ENCODE results near the gene HLA-B. TPM values are rescaled to one million over a fixed set of nuclear protein-coding genes. Genes with fewer than 3 reads are reported as not detected.
"Not testable (repeated sequence)": the region's sequence is repeated elsewhere in the genome, so short reads cannot be mapped to it uniquely, and the experiment has no call there.

The HLA-B gene
- total RNA-seq, 4 donors from 2014 or later = 995 to 1,612 (median 1,279) TPM

- H3K27ac ChIP-seq = peak overlapping the region; percentile 94
- peak overlapping the region; percentile 64 for H3K4me3 ChIP-seq
- 23% methylated on average over 4 of the region's 4 CpGs for WGBS
- no peaks in the 10 kb centered on the region for H3K36me3 ChIP-seq
- H3K9me3 ChIP-seq = no peaks in the 10 kb centered on the region
- TF ChIP-seq POLR2AphosphoS5 (IDR thresholded peaks at IDR 0.05) = no peak
- TF ChIP-seq POLR2A (IDR thresholded peaks at IDR 0.05) = no peak
- TF ChIP-seq CTCF (IDR thresholded peaks at IDR 0.05) = no peak
- no peak for TF ChIP-seq EP300 (IDR thresholded peaks at IDR 0.05)
- H3K27me3 ChIP-seq = no peaks in the 10 kb centered on the region
- no peak for DNase-seq (ENCODE audit: low spot score in 2 of 2)
- H3K4me1 ChIP-seq = peaks cover 65% of the 10 kb centered on the region
Observed at GRCh38 chr6:31401403-31401802, 44.4 kb upstream of the HLA-B start.

- Histone ChIP-seq H3K4me3 (peak overlapping the region; percentile 64), H3K27ac (peak overlapping the region; percentile 94), H3K4me1 (peaks cover 60% of the 10 kb centered on the region), H3K36me3 (no peaks in the 10 kb centered on the region), H3K27me3 (no peaks in the 10 kb centered on the region), H3K9me3 (no peaks in the 10 kb centered on the region)
- peak; percentile 87 to 92 for DNase-seq (ENCODE audit: low spot score in 2 of 2)
- TF ChIP-seq POLR2A (IDR thresholded peaks at IDR 0.05) (peak in 1 of 2 donors; percentile 64), EP300 (IDR thresholded peaks at IDR 0.05) (no peak)
- WGBS = 2% methylated on average over 23 of the region's 30 CpGs
Observed at GRCh38 chr6:31400467-31401289, 43.7 kb upstream of the HLA-B start.

GRCh38 chr6:31399589-31400466 is 42.8 kb upstream of the HLA-B start:
- H3K4me3 ChIP-seq = peak overlapping the region; percentile 64
- WGBS = under 1% methylated on average over 33 of the region's 57 CpGs
- H3K4me1 ChIP-seq = peaks cover 59% of the 10 kb centered on the region
- no peaks in the 10 kb centered on the region for H3K36me3 ChIP-seq
- peak; percentile 96 for DNase-seq (ENCODE audit: low spot score in 2 of 2)
- H3K9me3 ChIP-seq = no peaks in the 10 kb centered on the region
- no peaks in the 10 kb centered on the region for H3K27me3 ChIP-seq
- H3K27ac ChIP-seq = peak overlapping the region; percentile 94
- TF ChIP-seq CTCF (IDR thresholded peaks at IDR 0.05) = peak; percentile 87 to 92
- TF ChIP-seq POLR2A (IDR thresholded peaks at IDR 0.05) = no peak
- no peak for TF ChIP-seq EP300 (IDR thresholded peaks at IDR 0.05)
- peak in 1 of 3 donors; percentile 49 for TF ChIP-seq POLR2AphosphoS5 (IDR thresholded peaks at IDR 0.05)

- 73% methylated on average over 10 of the region's 10 CpGs for WGBS
- H3K27ac ChIP-seq = no peak overlapping the region
- no peaks in the 10 kb centered on the region for H3K36me3 ChIP-seq
Observed at GRCh38 chr6:31397901-31398525, 41.0 kb upstream of the HLA-B start.

GRCh38 chr6:31397153-31397499 is 40.1 kb upstream of the HLA-B start:
- not testable (repeated sequence) for H3K4me3 ChIP-seq; H3K9me3 ChIP-seq; H3K27ac ChIP-seq; DNase-seq (ENCODE audit: low spot score in 2 of 2); H3K36me3 ChIP-seq; H3K27me3 ChIP-seq
- WGBS = 24% methylated on average over 8 of the region's 8 CpGs
- peaks cover 35% of the 10 kb centered on the region for H3K4me1 ChIP-seq

More at GRCh38 chr6:31397901-31398525, 41.0 kb upstream of the HLA-B start:
- H3K4me3 ChIP-seq = no peak overlapping the region
- H3K9me3 ChIP-seq = no peaks in the 10 kb centered on the region
- H3K27me3 ChIP-seq = no peaks in the 10 kb centered on the region
- TF ChIP-seq EP300 (IDR thresholded peaks at IDR 0.05) = no peak
- TF ChIP-seq POLR2A (IDR thresholded peaks at IDR 0.05) = no peak
- TF ChIP-seq CTCF (IDR thresholded peaks at IDR 0.05) = no peak
- TF ChIP-seq POLR2AphosphoS5 (IDR thresholded peaks at IDR 0.05) = no peak
- DNase-seq (ENCODE audit: low spot score in 2 of 2) = no peak
- H3K4me1 ChIP-seq = peaks cover 44% of the 10 kb centered on the region

Data from suprapubic skin (tissue), 4 donors.